Cardiac muscle cell (in vitro differentiated cells and primary cell): ENCODE results near the gene PADI2. TPM values are rescaled to one million over a fixed set of nuclear protein-coding genes. Genes with fewer than 3 reads are reported as not detected.

Experiments
- DNase-seq, 2 donors: peaks; one replicate each; pipeline versions ENCODE4 v3.0.0 to v3.0.0-alpha.2; 2010 to 2017; ENCODE audit warnings: low read depth in 1 of 2, low spot score in 1 of 2
- H3K27ac ChIP-seq: fragments of 200-600 bp; sonication (generic); 2 replicates; pipeline ENCODE4 v1.5.1; 2016
- H3K27me3 ChIP-seq: fragments of 200-600 bp; sonication (generic); 2 replicates; pipeline ENCODE4 v1.6.0; 2016; ENCODE audit warnings: control low read depth
- H3K36me3 ChIP-seq: fragments of 200-600 bp; sonication (generic); 2 replicates; pipeline ENCODE4 v1.5.1; 2016; ENCODE audit warnings: control low read depth
- H3K4me1 ChIP-seq: fragments of 200-600 bp; sonication (generic); 2 replicates; pipeline ENCODE4 v1.8.1; 2017; ENCODE audit warnings: low read depth, mild to moderate bottlenecking, mixed run types
- H3K4me3 ChIP-seq: fragments of 200-600 bp; sonication (generic); 2 replicates; pipeline ENCODE4 v1.5.1; 2016; ENCODE audit warnings: mild to moderate bottlenecking
- H3K9me3 ChIP-seq: fragments of 200-600 bp; sonication (generic); 2 replicates; pipeline ENCODE4 v1.5.1; 2017; ENCODE audit warnings: low read depth, mild to moderate bottlenecking, control low read depth
- CTCF ChIP-seq: IDR thresholded peaks from 2 replicates; pipeline ENCODE4 v1.5.1; 2012; ENCODE audit warnings: low read depth, mild to moderate bottlenecking, low read length
- polyA plus RNA-seq: library from polyadenylated mRNA; unstranded; fragments of >200 nt; fragmentation: Nextera tagmentation; extraction: Ambion mirVana; gene quantifications from 2 replicates; pipeline ENCODE4 v1.2.1, GENCODE V29; 2016
- total RNA-seq: library from RNA; depleted of rRNA; stranded (reverse); fragments of >200 nt; gene quantifications from 2 replicates; pipeline ENCODE4 v1.2.3, GENCODE V29; 2016

The PADI2 gene
- total and polyA plus RNA-seq, 2 experiments from 2014 or later = 0.11 to 0.54 TPM

GRCh38 chr1:17061486-17061885, 57.8 kb downstream of the PADI2 start:
- H3K4me1 ChIP-seq = no peaks in the 10 kb centered on the region
- no peaks in the 10 kb centered on the region for H3K36me3 ChIP-seq
- no peak for DNase-seq
- H3K27ac ChIP-seq = no peak overlapping the region
- no peak for TF ChIP-seq CTCF
- no peak overlapping the region for H3K4me3 ChIP-seq
- H3K27me3 ChIP-seq = no peaks in the 10 kb centered on the region
- H3K9me3 ChIP-seq = no peaks in the 10 kb centered on the region

GRCh38 chr1:17060306-17060749, 58.9 kb downstream of the PADI2 start:
- H3K9me3 ChIP-seq = no peaks in the 10 kb centered on the region
- TF ChIP-seq CTCF = no peak
- H3K27me3 ChIP-seq = no peaks in the 10 kb centered on the region
- peak in 1 of 2 donors; percentile 33 for DNase-seq
- no peaks in the 10 kb centered on the region for H3K4me1 ChIP-seq
- no peaks in the 10 kb centered on the region for H3K36me3 ChIP-seq
- no peak overlapping the region for H3K4me3 ChIP-seq
- no peak overlapping the region for H3K27ac ChIP-seq

GRCh38 chr1:17059391-17060305, 59.6 kb downstream of the PADI2 start:
- peak; percentile 91 for TF ChIP-seq CTCF
- Histone ChIP-seq H3K9me3 (no peaks in the 10 kb centered on the region), H3K36me3 (no peaks in the 10 kb centered on the region), H3K4me3 (no peak overlapping the region), H3K27me3 (no peaks in the 10 kb centered on the region), H3K27ac (no peak overlapping the region), H3K4me1 (no peaks in the 10 kb centered on the region)
- peak; percentile 83 to 84 for DNase-seq

GRCh38 chr1:17056551-17056950, 62.7 kb downstream of the PADI2 start:
- no peak for DNase-seq
- H3K36me3 ChIP-seq = no peaks in the 10 kb centered on the region
- H3K4me1 ChIP-seq = peaks cover 7% of the 10 kb centered on the region
- no peak overlapping the region for H3K4me3 ChIP-seq
- no peaks in the 10 kb centered on the region for H3K27me3 ChIP-seq
- TF ChIP-seq CTCF = no peak
- no peaks in the 10 kb centered on the region for H3K9me3 ChIP-seq
- H3K27ac ChIP-seq = no peak overlapping the region

- DNase-seq = no peak
- Histone ChIP-seq H3K36me3 (no peaks in the 10 kb centered on the region), H3K9me3 (no peaks in the 10 kb centered on the region), H3K27me3 (no peaks in the 10 kb centered on the region), H3K27ac (no peak overlapping the region), H3K4me3 (no peak overlapping the region), H3K4me1 (peaks cover 7% of the 10 kb centered on the region)
- no peak for TF ChIP-seq CTCF
Measured at GRCh38 chr1:17055801-17056200, 63.5 kb downstream of the PADI2 start.
